NB4 (cell line): Measurements from ENCODE around the gene GEN1.

Source experiments
- DNase-seq: peaks from one replicate; pipeline ENCODE4 v3.0.0; 2010; ENCODE audit warnings: low read depth
- H3K4me3 ChIP-seq: one replicate; pipeline ENCODE4 v1.5.1; 2011; ENCODE audit warnings: mild to moderate bottlenecking, low read depth, low read length, moderate library complexity
- MYC ChIP-seq: IDR thresholded peaks from 2 replicates; pipeline ENCODE4 v1.6.1; 2011; ENCODE audit warnings: low read depth, low read length
- POLR2A ChIP-seq: IDR thresholded peaks from 2 replicates; pipeline ENCODE4 v1.6.1; 2011; ENCODE audit warnings: mild to moderate bottlenecking; ENCODE audit not compliant: insufficient read length; ENCODE audit errors: extremely low read depth
- TF ChIP-seq, protein P1 (sequence below): IDR thresholded peaks from 2 replicates; pipeline ENCODE4 v1.6.1; 2011; ENCODE audit warnings: low read depth, low read length
- TF ChIP-seq, protein P2 (sequence below): IDR thresholded peaks from one replicate; pipeline ENCODE4 v1.5.1; 2012; ENCODE audit warnings: low read depth, low read length

The GEN1 gene, protein sequence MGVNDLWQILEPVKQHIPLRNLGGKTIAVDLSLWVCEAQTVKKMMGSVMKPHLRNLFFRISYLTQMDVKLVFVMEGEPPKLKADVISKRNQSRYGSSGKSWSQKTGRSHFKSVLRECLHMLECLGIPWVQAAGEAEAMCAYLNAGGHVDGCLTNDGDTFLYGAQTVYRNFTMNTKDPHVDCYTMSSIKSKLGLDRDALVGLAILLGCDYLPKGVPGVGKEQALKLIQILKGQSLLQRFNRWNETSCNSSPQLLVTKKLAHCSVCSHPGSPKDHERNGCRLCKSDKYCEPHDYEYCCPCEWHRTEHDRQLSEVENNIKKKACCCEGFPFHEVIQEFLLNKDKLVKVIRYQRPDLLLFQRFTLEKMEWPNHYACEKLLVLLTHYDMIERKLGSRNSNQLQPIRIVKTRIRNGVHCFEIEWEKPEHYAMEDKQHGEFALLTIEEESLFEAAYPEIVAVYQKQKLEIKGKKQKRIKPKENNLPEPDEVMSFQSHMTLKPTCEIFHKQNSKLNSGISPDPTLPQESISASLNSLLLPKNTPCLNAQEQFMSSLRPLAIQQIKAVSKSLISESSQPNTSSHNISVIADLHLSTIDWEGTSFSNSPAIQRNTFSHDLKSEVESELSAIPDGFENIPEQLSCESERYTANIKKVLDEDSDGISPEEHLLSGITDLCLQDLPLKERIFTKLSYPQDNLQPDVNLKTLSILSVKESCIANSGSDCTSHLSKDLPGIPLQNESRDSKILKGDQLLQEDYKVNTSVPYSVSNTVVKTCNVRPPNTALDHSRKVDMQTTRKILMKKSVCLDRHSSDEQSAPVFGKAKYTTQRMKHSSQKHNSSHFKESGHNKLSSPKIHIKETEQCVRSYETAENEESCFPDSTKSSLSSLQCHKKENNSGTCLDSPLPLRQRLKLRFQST

DNA sequence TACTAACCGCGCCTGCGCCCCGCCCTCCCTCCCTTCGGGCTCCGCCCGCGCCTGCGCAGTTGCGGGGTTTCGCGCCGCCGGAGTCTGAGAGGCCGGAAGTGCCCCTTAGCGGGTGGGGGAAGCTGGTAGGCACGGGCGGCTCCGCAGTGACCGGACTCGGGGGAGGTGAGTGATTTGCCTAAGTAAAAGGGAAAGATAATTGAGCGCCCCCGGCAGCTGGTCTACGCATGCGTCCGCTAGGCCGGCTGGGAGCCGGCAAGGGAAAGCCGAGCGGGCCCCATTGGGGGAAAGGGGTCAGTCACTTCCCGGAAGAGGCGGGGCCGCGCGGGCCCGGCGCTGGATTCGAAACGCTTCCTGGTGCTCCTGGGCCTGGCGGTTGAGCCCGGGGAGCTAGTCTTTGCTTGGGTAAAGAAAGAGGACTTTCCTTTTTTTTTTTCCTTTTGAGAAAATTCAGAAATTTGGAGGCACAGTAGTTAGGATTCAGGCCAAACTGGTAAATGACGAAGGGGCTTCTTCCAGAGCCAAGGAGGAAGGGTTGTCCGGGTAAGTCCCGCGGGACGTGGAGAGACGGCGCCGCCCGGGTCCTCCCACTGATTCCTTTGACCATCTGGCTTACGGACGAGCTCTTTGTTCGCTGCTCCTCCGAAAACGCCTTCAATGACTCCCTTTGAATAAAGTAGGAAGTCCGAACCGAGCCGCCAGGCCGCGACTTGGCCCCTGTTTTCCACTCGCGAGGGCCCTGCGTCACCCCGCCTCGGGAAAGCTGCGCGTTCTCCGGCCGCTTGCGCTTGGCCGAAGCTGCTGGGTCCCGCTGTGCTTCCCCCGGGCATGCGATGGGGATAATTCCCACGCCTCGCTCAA, at the start of gene GEN1, which contains the start of gene SMC6:
Gene GEN1, plus strand, starts transcription at position 336 of the 861 bp plus-strand sequence. CDS start 5,806 bp downstream, outside the sequence.
Gene SMC6, minus strand, starts transcription at position 8 of the 861 bp plus-strand sequence. CDS start 7,864 bp downstream, outside the sequence.
- DNase-seq, result peak; percentile 97
- peak within 1 kb of the TSS; percentile 84 for H3K4me3 ChIP-seq
- TF ChIP-seq, protein P1, sequence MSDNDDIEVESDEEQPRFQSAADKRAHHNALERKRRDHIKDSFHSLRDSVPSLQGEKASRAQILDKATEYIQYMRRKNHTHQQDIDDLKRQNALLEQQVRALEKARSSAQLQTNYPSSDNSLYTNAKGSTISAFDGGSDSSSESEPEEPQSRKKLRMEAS, result no peak
- peak; percentile 28 for TF ChIP-seq POLR2A

DNA sequence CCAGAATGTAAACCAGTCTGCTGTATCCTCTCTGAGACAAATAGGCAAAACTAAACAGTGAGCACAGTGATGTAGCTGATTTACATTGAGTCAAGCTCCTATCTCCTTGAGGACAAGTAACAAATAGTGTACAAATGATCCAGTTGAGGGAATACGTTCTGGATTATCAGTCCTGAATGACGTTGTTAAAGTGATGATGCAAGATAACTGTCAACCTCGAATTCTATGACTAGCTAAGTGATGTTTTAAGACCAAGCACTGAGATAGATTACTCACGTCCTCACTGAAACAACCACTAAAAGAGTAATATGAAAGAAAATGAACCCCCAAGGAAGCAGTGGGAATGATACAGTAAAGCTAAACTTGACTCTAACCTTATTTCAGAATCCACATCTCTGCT, 47.1 kb upstream of the GEN1 start:
- no peak overlapping the region for H3K4me3 ChIP-seq
- TF ChIP-seq POLR2A, result no peak
- TF ChIP-seq MYC, result no peak
- TF ChIP-seq, protein P2, sequence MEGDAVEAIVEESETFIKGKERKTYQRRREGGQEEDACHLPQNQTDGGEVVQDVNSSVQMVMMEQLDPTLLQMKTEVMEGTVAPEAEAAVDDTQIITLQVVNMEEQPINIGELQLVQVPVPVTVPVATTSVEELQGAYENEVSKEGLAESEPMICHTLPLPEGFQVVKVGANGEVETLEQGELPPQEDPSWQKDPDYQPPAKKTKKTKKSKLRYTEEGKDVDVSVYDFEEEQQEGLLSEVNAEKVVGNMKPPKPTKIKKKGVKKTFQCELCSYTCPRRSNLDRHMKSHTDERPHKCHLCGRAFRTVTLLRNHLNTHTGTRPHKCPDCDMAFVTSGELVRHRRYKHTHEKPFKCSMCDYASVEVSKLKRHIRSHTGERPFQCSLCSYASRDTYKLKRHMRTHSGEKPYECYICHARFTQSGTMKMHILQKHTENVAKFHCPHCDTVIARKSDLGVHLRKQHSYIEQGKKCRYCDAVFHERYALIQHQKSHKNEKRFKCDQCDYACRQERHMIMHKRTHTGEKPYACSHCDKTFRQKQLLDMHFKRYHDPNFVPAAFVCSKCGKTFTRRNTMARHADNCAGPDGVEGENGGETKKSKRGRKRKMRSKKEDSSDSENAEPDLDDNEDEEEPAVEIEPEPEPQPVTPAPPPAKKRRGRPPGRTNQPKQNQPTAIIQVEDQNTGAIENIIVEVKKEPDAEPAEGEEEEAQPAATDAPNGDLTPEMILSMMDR, result no peak
- TF ChIP-seq, protein P1, result no peak
- DNase-seq, result no peak

DNA sequence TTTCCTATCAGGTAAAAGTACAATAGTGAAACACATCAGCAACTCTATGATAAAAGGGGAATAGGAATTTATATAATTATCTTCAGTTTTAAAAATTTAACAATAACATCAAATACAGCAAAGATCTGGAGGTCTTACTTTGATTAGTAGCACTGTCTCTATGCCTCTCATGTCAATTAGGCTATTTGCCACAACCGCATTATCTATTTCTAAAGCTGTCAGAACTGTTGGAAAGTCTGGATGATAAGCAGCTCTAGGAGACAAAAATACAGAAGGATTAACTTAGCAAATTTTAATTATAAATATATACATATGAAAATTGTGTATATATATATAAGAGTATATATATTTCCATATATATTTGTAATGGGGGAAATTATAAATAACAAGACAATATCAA, 45.4 kb upstream of the GEN1 start:
- DNase-seq, result no peak
- no peak overlapping the region for H3K4me3 ChIP-seq
- TF ChIP-seq, protein P2, result no peak
- TF ChIP-seq POLR2A (no peak), MYC (no peak)
- TF ChIP-seq, protein P1, result no peak

DNA sequence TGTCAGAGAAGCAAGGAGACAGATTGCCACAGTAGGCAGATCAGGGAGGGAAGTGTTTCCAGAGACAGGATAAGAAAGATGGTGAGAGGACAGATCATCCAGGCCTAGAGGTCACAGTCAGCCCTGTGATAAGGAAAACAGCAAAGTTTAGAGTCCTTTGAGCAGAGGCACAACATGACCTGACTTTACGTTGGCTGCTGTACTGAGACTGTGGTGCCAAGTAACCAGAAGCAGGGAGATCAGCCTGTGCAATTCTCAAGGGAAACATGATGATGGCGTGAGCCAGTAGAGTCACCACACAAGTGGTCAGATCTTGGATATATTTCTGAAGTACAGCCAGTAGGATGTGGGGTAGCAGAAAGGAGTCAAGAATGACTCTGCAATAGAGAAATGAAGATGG, 44.0 kb upstream of the GEN1 start:
- no peak overlapping the region for H3K4me3 ChIP-seq
- TF ChIP-seq, protein P2, result no peak
- TF ChIP-seq POLR2A (no peak), MYC (no peak)
- TF ChIP-seq, protein P1, result no peak
- no peak for DNase-seq

DNA sequence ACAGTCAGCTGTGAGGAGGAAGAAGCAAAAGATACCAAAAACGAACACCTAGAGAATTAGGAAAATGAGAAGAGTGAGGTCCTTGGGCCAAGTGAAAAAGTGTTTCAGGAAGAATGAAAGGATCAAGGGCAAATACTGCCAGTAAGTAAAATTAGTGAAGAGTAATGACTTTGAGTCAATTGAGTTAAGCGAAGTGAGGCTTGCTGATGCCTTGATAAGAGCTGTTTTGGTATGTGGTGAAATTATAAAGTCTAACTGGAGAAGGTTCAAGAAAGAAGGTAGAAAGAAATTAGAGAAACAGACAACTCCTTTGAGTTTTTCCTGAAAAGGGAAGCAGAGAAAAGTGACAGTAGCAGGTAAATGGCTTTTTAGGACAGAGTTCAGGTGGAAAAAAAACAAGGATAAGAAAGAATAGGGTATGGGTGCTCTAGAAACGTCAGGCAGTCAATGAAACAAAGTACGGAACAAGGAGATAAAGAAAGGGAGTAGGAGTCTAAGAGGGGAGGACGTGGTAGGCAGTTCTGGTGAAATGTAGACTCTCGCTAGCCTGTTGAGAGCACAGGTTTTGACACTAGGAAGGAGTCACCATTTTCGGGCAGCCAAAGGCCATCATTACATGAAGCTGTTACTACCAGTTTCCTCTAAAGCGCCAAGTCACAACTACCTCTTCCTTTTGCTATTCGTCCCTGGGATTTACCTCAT, 43.2 kb upstream of the GEN1 start:
- H3K4me3 ChIP-seq, result no peak overlapping the region
- DNase-seq, result no peak
- TF ChIP-seq, protein P1, result no peak
- no peak for TF ChIP-seq POLR2A
- no peak for TF ChIP-seq MYC
- TF ChIP-seq, protein P2, result no peak
